Fibroblast of pulmonary artery (primary cell): ENCODE measurements around the gene RPS6KC1.

Experiments used
- DNase-seq: peaks from one replicate; pipeline ENCODE4 v3.0.0-alpha.2; 2010; ENCODE audit warnings: low read depth
- H3K4me3 ChIP-seq: replicated peaks from 2 replicates; pipeline ENCODE4 v1.5.1; 2011; ENCODE audit warnings: low read depth, mild to moderate bottlenecking, control low read depth, low read length, moderate library complexity
- CTCF ChIP-seq: IDR thresholded peaks from 2 replicates; pipeline ENCODE4 v1.5.1; 2011; ENCODE audit warnings: mild to moderate bottlenecking, control low read depth, low read length, inconsistent platforms; ENCODE audit errors: missing control alignments

The RPS6KC1 gene

GRCh38 chr1:213066363-213066762, 15.3 kb downstream of the RPS6KC1 start:
- TF ChIP-seq CTCF: no peak
- DNase-seq: no peak
- H3K4me3 ChIP-seq: no peak overlapping the region

GRCh38 chr1:213067352-213067751, 16.3 kb downstream of the RPS6KC1 start:
- no peak overlapping the region for H3K4me3 ChIP-seq
- DNase-seq: peak; percentile 23

GRCh38 chr1:213070406-213070805, 19.4 kb downstream of the RPS6KC1 start:
- H3K4me3 ChIP-seq: peak overlapping the region; percentile 28
- peak; percentile 83 for DNase-seq

More at GRCh38 chr1:213067352-213067751, 16.3 kb downstream of the RPS6KC1 start:
- TF ChIP-seq CTCF: no peak

GRCh38 chr1:213075725-213076124, 24.7 kb downstream of the RPS6KC1 start:
- no peak for TF ChIP-seq CTCF
- DNase-seq: no peak
- H3K4me3 ChIP-seq: no peak overlapping the region

More at GRCh38 chr1:213070406-213070805, 19.4 kb downstream of the RPS6KC1 start:
- peak; percentile 44 for TF ChIP-seq CTCF

DNA sequence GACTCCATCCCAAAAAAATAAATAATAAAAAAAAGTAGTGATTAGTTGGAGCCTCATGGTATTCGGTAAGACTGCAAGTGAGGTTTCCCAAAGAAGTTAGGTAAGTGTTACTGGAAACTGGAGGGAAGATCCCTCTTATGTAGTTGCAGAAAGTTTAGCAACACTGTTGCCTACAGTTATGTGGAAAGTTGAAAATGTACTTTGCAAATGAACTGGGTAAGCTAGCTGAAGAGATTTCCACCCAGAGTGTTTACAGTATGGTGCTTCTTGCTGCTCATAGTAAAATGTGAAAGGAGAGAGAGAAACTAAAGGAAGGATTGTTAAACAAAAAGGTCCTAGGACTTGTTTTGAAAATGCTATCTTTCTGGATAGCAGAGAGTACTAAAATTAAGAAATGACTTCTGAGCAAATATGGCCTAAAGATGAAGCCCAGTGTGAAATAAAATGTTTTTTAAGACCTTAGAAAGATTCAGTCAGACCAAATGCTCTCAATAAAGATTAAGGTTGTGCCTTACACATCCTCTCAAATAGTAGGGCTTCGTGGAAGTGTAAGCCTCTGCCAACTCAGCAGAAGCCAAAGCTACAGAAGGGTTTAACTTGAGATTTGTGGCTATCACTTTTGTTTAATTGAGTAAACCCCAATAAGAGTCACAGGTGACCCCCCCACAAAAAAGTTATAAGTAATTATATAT, 31.5 kb downstream of the RPS6KC1 start:
- no peak for TF ChIP-seq CTCF
- DNase-seq: no peak
- H3K4me3 ChIP-seq: no peak overlapping the region

- no peak overlapping the region for H3K4me3 ChIP-seq
- TF ChIP-seq CTCF: no peak
- DNase-seq: no peak
Observed at GRCh38 chr1:213083112-213083445, 32.0 kb downstream of the RPS6KC1 start.

GRCh38 chr1:213087911-213088310, 36.9 kb downstream of the RPS6KC1 start:
- DNase-seq: no peak
- no peak overlapping the region for H3K4me3 ChIP-seq
- no peak for TF ChIP-seq CTCF
